Fibroblast of mammary gland (primary cell): ENCODE results near the gene KCNT1.

ENCODE experiments used
- DNase-seq: peaks from one replicate; pipeline ENCODE4 v3.0.0-alpha.2; 2010; ENCODE audit warnings: low read depth
- H3K4me3 ChIP-seq: 2 replicates; pipeline ENCODE4 v1.5.1; 2011; ENCODE audit warnings: low read depth, mild to moderate bottlenecking, low read length, moderate library complexity; ENCODE audit not compliant: control insufficient read depth
- TF ChIP-seq, protein P1 (sequence below): conservative IDR thresholded peaks from 2 replicates; pipeline ENCODE4 v1.5.1; 2011; ENCODE audit warnings: low read depth, low read length, inconsistent platforms; ENCODE audit not compliant: control insufficient read depth, insufficient read depth

The KCNT1 gene

DNA sequence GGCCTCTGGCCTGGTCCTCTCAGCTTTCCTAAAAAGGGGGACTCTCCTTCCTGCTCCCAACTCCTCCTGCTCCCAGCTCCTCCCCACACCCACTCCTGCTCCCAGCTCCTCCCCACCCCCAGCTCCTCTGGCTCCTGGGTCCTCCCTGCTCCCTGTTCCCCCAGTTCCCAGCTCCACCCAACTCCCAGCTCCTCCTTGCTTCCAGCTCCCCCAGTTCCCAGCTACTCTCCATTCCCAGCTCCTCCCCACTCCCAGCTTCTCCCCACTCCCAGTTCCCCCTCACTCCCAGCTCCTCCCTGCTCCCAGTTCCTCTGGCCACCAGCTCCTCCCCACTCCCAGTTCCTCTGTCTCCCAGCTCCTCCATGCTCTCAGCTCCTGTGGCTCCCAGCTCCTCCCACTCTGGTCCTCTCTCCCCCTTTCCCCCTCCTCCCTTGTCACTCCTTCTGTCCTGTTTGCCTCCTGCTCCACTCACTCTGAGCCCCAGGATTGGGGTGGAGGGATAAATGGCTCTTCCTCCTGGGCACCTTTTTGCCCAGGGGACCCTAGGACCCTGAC, 75.7 kb downstream of the KCNT1 start:
- no peak overlapping the region for H3K4me3 ChIP-seq
- TF ChIP-seq, protein P1, sequence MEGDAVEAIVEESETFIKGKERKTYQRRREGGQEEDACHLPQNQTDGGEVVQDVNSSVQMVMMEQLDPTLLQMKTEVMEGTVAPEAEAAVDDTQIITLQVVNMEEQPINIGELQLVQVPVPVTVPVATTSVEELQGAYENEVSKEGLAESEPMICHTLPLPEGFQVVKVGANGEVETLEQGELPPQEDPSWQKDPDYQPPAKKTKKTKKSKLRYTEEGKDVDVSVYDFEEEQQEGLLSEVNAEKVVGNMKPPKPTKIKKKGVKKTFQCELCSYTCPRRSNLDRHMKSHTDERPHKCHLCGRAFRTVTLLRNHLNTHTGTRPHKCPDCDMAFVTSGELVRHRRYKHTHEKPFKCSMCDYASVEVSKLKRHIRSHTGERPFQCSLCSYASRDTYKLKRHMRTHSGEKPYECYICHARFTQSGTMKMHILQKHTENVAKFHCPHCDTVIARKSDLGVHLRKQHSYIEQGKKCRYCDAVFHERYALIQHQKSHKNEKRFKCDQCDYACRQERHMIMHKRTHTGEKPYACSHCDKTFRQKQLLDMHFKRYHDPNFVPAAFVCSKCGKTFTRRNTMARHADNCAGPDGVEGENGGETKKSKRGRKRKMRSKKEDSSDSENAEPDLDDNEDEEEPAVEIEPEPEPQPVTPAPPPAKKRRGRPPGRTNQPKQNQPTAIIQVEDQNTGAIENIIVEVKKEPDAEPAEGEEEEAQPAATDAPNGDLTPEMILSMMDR = no peak
- DNase-seq = no peak

DNA sequence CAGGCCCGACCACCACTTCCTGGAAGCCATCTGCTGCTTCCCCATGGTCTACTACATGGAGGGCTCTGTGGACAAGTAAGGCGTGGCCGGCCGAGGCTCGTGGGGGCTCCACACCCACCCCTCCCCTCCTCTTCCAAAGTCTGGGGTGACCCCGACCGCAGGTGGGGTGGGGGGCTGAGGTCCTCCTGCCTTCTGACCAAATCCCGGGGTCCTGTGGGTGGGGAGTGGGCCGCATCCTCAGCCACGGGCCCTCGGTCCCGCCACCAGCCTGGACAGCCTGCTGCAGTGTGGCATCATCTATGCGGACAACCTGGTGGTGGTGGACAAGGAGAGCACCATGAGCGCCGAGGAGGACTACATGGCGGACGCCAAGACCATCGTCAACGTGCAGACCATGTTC, 76.4 kb downstream of the KCNT1 start:
- TF ChIP-seq, protein P1 = no peak
- no peak overlapping the region for H3K4me3 ChIP-seq
- DNase-seq = no peak

DNA sequence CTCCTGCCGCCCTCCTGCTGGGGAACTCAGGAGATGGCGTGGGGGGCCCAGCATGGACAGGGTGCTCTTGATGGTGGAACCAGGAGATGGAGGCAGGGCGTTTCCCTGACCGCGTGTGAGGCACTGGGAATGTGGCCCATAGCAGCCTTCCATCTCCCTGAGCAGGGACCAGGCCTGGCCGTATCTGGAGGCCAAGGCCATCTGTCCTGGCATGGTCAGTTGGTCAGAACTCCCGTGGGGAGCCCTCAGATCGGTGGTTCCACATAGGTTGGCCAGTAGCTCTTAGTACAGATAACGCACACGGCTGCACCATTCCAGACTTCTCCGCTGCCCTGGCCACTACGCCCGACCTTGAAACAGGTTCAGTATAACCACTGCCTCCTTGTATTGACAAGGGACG, 77.6 kb downstream of the KCNT1 start:
- no peak overlapping the region for H3K4me3 ChIP-seq
- no peak for DNase-seq
- TF ChIP-seq, protein P1 = no peak

DNA sequence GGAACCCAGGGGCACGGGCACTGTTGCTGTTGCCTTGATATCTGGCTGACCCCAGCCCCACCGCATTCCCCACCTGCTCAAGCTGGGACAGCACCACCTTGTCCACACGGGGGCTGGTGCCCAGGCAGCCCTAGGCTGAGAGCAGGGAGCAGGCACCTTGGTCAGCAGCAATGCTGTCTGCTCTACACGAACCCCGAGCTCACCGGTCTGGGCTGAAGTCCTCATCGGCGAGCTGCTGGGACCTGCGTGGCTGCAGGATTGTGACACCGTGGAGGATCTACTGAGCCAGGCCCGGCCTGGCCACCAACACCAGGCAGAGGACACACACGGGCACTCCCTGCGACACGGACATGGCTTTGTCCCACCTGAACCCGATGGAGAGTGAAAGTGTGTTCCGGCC, 78.1 kb downstream of the KCNT1 start:
- TF ChIP-seq, protein P1 = no peak
- no peak for DNase-seq
- H3K4me3 ChIP-seq = no peak overlapping the region

DNA sequence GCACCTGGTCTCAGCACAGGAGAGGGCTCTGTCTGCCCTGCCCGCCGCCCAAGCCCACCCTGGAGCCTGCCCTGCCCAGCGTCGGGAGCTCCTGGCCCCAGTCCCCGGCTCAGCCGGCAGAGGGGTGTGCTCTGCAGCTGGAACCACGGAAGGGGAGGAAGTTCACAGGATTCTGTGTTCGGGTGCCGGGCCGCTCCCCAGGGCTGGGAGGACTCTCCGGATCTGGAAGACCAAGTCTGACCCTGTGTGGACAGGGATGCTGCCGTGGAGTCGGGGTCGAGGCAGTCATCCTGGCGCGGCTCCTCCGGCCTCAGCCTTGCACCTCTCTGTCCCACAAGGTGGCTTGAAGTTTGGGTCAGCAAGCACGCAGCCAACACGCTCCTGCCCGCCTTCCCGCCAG, 78.6 kb downstream of the KCNT1 start:
- no peak overlapping the region for H3K4me3 ChIP-seq
- no peak for DNase-seq
- TF ChIP-seq, protein P1 = no peak

DNA sequence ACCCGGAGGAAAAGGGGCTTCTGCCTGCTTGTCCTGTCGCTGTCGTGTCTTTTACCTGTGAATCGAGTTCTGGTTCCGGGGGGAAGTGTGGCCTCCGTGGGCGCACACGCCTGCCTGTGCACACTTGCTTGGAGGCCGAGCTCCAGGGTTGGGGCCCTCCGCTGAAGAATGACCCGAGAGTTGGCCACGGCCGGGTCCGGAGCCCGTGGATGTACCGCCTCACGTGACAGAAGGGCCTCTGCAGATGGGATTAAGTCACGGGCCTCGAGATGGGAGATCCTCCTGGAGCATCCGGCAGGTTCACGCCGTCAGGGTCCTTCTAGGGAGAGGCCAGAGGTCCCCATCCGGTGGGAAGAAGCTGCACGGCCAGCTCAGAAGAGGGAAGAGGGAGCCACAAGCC, 81.0 kb downstream of the KCNT1 start:
- no peak for DNase-seq
- no peak overlapping the region for H3K4me3 ChIP-seq
- TF ChIP-seq, protein P1 = no peak
